ENCODE results near the gene ERGIC1. TPM values are rescaled to one million over a fixed set of nuclear protein-coding genes. Genes with fewer than 3 reads are reported as not detected.

ERGIC1 gene
- total RNA-seq, 1 donor = 109 TPM

DNA sequence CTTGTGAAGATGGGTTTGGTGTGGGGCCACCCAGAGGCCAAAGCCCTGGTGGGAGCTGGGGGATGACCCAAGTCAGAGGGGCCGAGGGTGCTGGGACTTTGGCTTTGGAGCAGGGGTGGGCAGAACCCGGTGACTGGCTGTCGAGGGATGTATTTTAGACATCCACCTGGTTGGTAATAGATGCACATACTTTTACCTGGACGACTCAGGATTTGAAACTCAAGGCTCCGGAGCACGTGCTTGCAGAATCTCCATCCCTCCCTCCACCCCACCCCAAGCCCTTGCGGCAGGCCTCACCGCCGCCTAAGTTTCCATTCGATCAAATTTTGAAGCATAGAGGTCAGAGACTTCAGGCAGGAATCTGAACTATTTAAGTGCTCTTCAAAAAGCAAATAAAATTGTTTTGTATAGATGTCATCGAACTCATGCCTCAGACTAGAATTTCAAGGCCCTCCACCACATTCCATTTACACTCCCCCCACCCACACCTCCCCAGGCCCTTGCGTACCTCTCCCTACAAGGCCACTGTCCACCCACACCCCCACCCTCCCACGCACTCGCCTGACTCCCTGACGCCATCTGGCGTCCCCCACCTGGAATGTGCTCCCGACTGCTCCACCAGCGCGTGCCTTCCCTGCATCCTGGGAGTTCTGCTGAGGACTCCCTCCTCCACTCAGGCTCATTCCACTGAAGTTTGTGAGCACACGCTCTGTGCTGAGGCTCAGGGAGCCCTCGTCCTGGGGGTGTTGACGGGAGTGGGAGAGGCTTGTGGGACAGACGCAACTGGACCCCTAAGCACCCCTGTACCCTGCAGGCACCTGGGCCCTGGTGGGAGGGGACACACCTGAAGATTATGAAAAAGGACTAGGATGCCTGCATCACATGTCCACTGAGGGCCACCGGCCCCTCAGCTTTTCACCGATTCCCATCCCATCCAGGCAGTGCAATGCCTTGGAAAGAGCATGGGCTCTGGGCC, 68.7 kb downstream of the ERGIC1 start:
- Histone ChIP-seq H3K4me2 (ENCODE audit: insufficient read depth, low read length) (peak overlapping the region; percentile 2), H3K36me3 (ENCODE audit: insufficient read depth, low read length) (peaks cover 22% of the 10 kb centered on the region)

DNA sequence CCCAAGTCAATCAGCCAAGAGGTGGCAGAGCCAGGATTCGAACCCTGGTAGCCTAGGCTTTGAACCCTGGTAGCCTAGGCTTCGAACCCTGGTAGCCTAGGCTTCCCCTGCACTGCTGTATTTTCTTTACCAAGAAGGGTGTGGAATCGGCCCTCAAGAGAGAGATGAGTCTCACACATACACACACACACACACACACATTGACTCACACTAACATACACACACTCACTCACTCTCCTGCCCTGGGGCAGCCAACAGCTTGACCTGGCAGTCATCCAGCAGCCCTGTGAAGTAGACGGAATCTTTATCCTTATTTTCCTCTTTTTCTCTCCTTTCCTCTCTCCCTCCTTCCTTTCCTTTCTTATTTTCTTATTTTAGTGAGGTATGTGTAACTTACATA, 69.7 kb downstream of the ERGIC1 start:
- H3K4me1 ChIP-seq (ENCODE audit: insufficient read depth, low read length) = peaks cover 68% of the 10 kb centered on the region
- DNase-seq (ENCODE audit: insufficient read length, low spot score, missing footprints) = peak; percentile 93
- H2AFZ ChIP-seq (ENCODE audit: low read length) = no peak overlapping the region
- no peaks in the 10 kb centered on the region for H3K27me3 ChIP-seq (ENCODE audit: insufficient read depth, low read length)
- TF ChIP-seq, protein P1, sequence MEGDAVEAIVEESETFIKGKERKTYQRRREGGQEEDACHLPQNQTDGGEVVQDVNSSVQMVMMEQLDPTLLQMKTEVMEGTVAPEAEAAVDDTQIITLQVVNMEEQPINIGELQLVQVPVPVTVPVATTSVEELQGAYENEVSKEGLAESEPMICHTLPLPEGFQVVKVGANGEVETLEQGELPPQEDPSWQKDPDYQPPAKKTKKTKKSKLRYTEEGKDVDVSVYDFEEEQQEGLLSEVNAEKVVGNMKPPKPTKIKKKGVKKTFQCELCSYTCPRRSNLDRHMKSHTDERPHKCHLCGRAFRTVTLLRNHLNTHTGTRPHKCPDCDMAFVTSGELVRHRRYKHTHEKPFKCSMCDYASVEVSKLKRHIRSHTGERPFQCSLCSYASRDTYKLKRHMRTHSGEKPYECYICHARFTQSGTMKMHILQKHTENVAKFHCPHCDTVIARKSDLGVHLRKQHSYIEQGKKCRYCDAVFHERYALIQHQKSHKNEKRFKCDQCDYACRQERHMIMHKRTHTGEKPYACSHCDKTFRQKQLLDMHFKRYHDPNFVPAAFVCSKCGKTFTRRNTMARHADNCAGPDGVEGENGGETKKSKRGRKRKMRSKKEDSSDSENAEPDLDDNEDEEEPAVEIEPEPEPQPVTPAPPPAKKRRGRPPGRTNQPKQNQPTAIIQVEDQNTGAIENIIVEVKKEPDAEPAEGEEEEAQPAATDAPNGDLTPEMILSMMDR (IDR thresholded peaks at IDR 0.05; ENCODE audit: extremely low read depth, low read depth, low read length) = no peak
- no peak overlapping the region for H3K4me3 ChIP-seq (ENCODE audit: insufficient read depth, low read length)
- H3K4me2 ChIP-seq (ENCODE audit: insufficient read depth, low read length) = no peak overlapping the region
- H3K27ac ChIP-seq (ENCODE audit: low read depth, low read length) = peak overlapping the region; percentile 99
- no peaks in the 10 kb centered on the region for H3K9me3 ChIP-seq (ENCODE audit: low read depth, low read length)
- H4K20me1 ChIP-seq (ENCODE audit: insufficient read depth, low read length) = no peaks in the 10 kb centered on the region
- peaks cover 4% of the 10 kb centered on the region for H3K79me2 ChIP-seq (ENCODE audit: insufficient read depth, low read length)
- H3K36me3 ChIP-seq (ENCODE audit: insufficient read depth, low read length) = peaks cover 18% of the 10 kb centered on the region

More for the DNA sequence above, 68.7 kb downstream of the ERGIC1 start:
- Histone ChIP-seq H3K79me2 (ENCODE audit: insufficient read depth, low read length) (peaks cover 4% of the 10 kb centered on the region), H3K27ac (ENCODE audit: low read depth, low read length) (peak overlapping the region; percentile 99), H3K9me3 (ENCODE audit: low read depth, low read length) (no peaks in the 10 kb centered on the region), H2AFZ (ENCODE audit: low read length) (no peak overlapping the region), H4K20me1 (ENCODE audit: insufficient read depth, low read length) (no peaks in the 10 kb centered on the region), H3K27me3 (ENCODE audit: insufficient read depth, low read length) (no peaks in the 10 kb centered on the region), H3K4me1 (ENCODE audit: insufficient read depth, low read length) (peaks cover 77% of the 10 kb centered on the region), H3K4me3 (ENCODE audit: insufficient read depth, low read length) (no peak overlapping the region)
- DNase-seq (ENCODE audit: insufficient read length, low spot score, missing footprints) = peak; percentile 90
- TF ChIP-seq, protein P1 (IDR thresholded peaks at IDR 0.05; ENCODE audit: extremely low read depth, low read depth, low read length) = peak; percentile 39

DNA sequence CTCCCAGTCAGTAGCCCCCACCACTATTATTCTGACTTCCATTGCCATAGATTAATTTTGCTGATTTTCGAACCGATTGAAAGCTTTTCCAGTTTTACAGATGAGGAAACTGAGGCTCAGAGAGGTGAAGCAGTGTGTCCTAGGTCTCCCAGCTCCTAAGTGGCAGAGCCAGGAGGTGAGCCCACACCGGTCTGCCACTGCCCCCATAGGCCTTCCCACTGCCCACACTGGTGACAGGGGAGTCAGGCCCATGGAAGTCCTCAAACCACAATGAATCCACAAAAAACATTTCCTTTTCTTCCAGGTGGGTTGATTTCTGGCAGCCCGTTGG, 70.2 kb downstream of the ERGIC1 start:
- H4K20me1 ChIP-seq (ENCODE audit: insufficient read depth, low read length) = no peaks in the 10 kb centered on the region
- H3K27me3 ChIP-seq (ENCODE audit: insufficient read depth, low read length) = no peaks in the 10 kb centered on the region
- peaks cover 64% of the 10 kb centered on the region for H3K4me1 ChIP-seq (ENCODE audit: insufficient read depth, low read length)
- H3K36me3 ChIP-seq (ENCODE audit: insufficient read depth, low read length) = peaks cover 16% of the 10 kb centered on the region
- no peak overlapping the region for H3K4me2 ChIP-seq (ENCODE audit: insufficient read depth, low read length)
- peaks cover 4% of the 10 kb centered on the region for H3K79me2 ChIP-seq (ENCODE audit: insufficient read depth, low read length)
- TF ChIP-seq, protein P1 (IDR thresholded peaks at IDR 0.05; ENCODE audit: extremely low read depth, low read depth, low read length) = no peak
- H3K27ac ChIP-seq (ENCODE audit: low read depth, low read length) = peak overlapping the region; percentile 99
- no peak overlapping the region for H3K4me3 ChIP-seq (ENCODE audit: insufficient read depth, low read length)
- DNase-seq (ENCODE audit: insufficient read length, low spot score, missing footprints) = no peak
- H3K9me3 ChIP-seq (ENCODE audit: low read depth, low read length) = no peaks in the 10 kb centered on the region
- H2AFZ ChIP-seq (ENCODE audit: low read length) = no peak overlapping the region

DNA sequence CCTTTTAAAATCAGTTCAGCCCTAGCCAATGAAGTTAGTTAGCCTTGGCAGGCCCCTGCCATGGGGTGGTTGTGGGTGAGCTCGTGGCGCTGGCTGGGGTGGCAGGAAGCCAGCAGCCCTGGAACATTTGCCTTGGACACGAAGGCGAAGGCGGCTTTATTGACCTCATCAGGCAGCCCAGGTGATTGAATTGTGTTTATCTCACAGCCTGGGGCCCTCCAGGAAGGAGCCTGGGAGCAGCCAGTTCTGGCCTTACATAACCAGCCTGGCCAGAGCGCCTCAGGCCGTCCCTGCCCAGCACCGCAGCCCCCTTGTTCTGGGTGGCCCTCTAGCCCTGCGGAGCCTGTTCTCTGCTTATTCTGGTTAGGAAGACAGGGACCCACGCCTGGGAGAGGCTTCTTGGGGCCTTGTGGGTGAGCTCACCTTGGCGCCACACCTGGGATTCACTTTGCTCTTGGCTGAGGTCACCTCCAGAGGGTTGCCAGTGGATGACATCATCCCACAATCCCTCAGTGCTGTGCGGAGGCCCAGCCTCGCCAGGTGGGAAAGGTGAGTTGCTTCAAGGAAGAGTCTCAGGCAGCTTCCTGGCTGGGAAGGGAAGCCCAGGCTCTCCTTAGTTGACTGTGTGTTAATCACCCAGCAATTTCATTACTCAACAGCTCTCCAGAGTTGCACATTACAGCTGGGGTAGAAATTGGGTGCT, 70.7 kb downstream of the ERGIC1 start:
- Histone ChIP-seq H4K20me1 (ENCODE audit: insufficient read depth, low read length) (no peaks in the 10 kb centered on the region), H3K9me3 (ENCODE audit: low read depth, low read length) (no peaks in the 10 kb centered on the region), H3K4me3 (ENCODE audit: insufficient read depth, low read length) (no peak overlapping the region), H3K36me3 (ENCODE audit: insufficient read depth, low read length) (peaks cover 15% of the 10 kb centered on the region), H3K27ac (ENCODE audit: low read depth, low read length) (peak overlapping the region; percentile 99), H3K4me1 (ENCODE audit: insufficient read depth, low read length) (peaks cover 67% of the 10 kb centered on the region), H3K27me3 (ENCODE audit: insufficient read depth, low read length) (no peaks in the 10 kb centered on the region), H3K79me2 (ENCODE audit: insufficient read depth, low read length) (peaks cover 4% of the 10 kb centered on the region), H3K4me2 (ENCODE audit: insufficient read depth, low read length) (no peak overlapping the region), H2AFZ (ENCODE audit: low read length) (no peak overlapping the region)
- TF ChIP-seq, protein P1 (IDR thresholded peaks at IDR 0.05; ENCODE audit: extremely low read depth, low read depth, low read length) = no peak
- DNase-seq (ENCODE audit: insufficient read length, low spot score, missing footprints) = no peak

Measured in osteoblast (primary cell).